Measurements from ENCODE around the gene HTRA2.

HTRA2 gene

GRCh38 chr2:74529357-74530238, at the start of gene HTRA2, which contains the start of gene AUP1:
Gene HTRA2, plus strand, starts transcription at chr2:74529933. Its CDS starts 74 bp downstream, at chr2:74530007.
Gene AUP1, minus strand, starts transcription at chr2:74529706. Its CDS starts 77 bp downstream, at chr2:74529629.
- peaks cover 35% of the 10 kb centered on the region for H3K4me1 ChIP-seq (ENCODE audit: insufficient read depth, low read length, poor library complexity, severe bottlenecking)
- no peak for TF ChIP-seq CTCF (conservative IDR thresholded peaks at IDR 0.05; ENCODE audit: low read length)
- no peak for TF ChIP-seq EZH2phosphoT487 (IDR thresholded peaks at IDR 0.05; ENCODE audit: borderline replicate concordance)

GRCh38 chr2:74481431-74481830, 48.3 kb upstream of the HTRA2 start:
- TF ChIP-seq CTCF (conservative IDR thresholded peaks at IDR 0.05; ENCODE audit: low read length) (no peak), EZH2phosphoT487 (IDR thresholded peaks at IDR 0.05; ENCODE audit: borderline replicate concordance) (no peak)

More at GRCh38 chr2:74529357-74530238, at the start of gene HTRA2, which contains the start of gene AUP1:
- peaks cover 53% of the 10 kb centered on the region for H3K79me2 ChIP-seq (ENCODE audit: insufficient read depth, low read length)
- 0 out of 2 replicates have a peak, but pooled peaks cover 3% of the 10 kb centered on the region for H3F3A ChIP-seq (ENCODE audit: low read depth)
- no peaks in the 10 kb centered on the region for H3K9me2 ChIP-seq (replicated peaks; ENCODE audit: low read depth, low read length)
- H4K20me1 ChIP-seq (ENCODE audit: insufficient read depth, low read length, poor library complexity, severe bottlenecking): peaks cover 22% of the 10 kb centered on the region
- peak within 1 kb of the TSS; percentile 93 for H3K9ac ChIP-seq (ENCODE audit: low read depth, low read length, poor library complexity, severe bottlenecking)
- peaks cover 20% of the 10 kb centered on the region; the same call in 1 of the 2 replicates for H3K36me3 ChIP-seq (ENCODE audit: insufficient read depth, low read length)
- peak within 1 kb of the TSS; percentile 92 for H2AFZ ChIP-seq (ENCODE audit: low read length)
- no peaks in the 10 kb centered on the region for H3K9me3 ChIP-seq (ENCODE audit: insufficient read depth, low read depth, low read length)
- H3K27me3 ChIP-seq (ENCODE audit: insufficient read depth, low read length, poor library complexity, severe bottlenecking): peaks cover 4% of the 10 kb centered on the region
- H3K4me3 ChIP-seq (ENCODE audit: low read length, poor library complexity, severe bottlenecking): peak within 1 kb of the TSS; percentile 100
- H3K4me2 ChIP-seq (ENCODE audit: low read depth, low read length, poor library complexity, severe bottlenecking): peak within 1 kb of the TSS; percentile 100

GRCh38 chr2:74481961-74482800, 47.6 kb upstream of the HTRA2 start:
- TF ChIP-seq CTCF (conservative IDR thresholded peaks at IDR 0.05; ENCODE audit: low read length) (no peak), EZH2phosphoT487 (IDR thresholded peaks at IDR 0.05; ENCODE audit: borderline replicate concordance) (no peak)
- Histone ChIP-seq H3K4me2 (ENCODE audit: low read depth, low read length, poor library complexity, severe bottlenecking) (peak overlapping the region; percentile 93), H2AFZ (ENCODE audit: low read length) (peak overlapping the region; percentile 82), H3K9ac (ENCODE audit: low read depth, low read length, poor library complexity, severe bottlenecking) (peak overlapping the region; percentile 80), H3K4me1 (ENCODE audit: insufficient read depth, low read length, poor library complexity, severe bottlenecking) (peaks cover 29% of the 10 kb centered on the region), H3K36me3 (ENCODE audit: insufficient read depth, low read length) (no peaks in the 10 kb centered on the region), H3K79me2 (ENCODE audit: insufficient read depth, low read length) (peaks cover 53% of the 10 kb centered on the region), H3F3A (ENCODE audit: low read depth) (no peaks in the 10 kb centered on the region), H3K9me3 (ENCODE audit: insufficient read depth, low read depth, low read length) (no peaks in the 10 kb centered on the region), H3K9me2 (replicated peaks; ENCODE audit: low read depth, low read length) (no peaks in the 10 kb centered on the region), H3K4me3 (ENCODE audit: low read length, poor library complexity, severe bottlenecking) (peak overlapping the region; percentile 79), H3K27me3 (ENCODE audit: insufficient read depth, low read length, poor library complexity, severe bottlenecking) (no peaks in the 10 kb centered on the region), H4K20me1 (ENCODE audit: insufficient read depth, low read length, poor library complexity, severe bottlenecking) (peaks cover 9% of the 10 kb centered on the region)

More at GRCh38 chr2:74481431-74481830, 48.3 kb upstream of the HTRA2 start:
- peak overlapping the region; percentile 80 for H3K9ac ChIP-seq (ENCODE audit: low read depth, low read length, poor library complexity, severe bottlenecking)
- H2AFZ ChIP-seq (ENCODE audit: low read length): no peak overlapping the region
- no peaks in the 10 kb centered on the region for H3K36me3 ChIP-seq (ENCODE audit: insufficient read depth, low read length)
- no peaks in the 10 kb centered on the region for H3K9me2 ChIP-seq (replicated peaks; ENCODE audit: low read depth, low read length)
- no peaks in the 10 kb centered on the region for H3K27me3 ChIP-seq (ENCODE audit: insufficient read depth, low read length, poor library complexity, severe bottlenecking)
- H3K9me3 ChIP-seq (ENCODE audit: insufficient read depth, low read depth, low read length): no peaks in the 10 kb centered on the region
- H4K20me1 ChIP-seq (ENCODE audit: insufficient read depth, low read length, poor library complexity, severe bottlenecking): peaks cover 9% of the 10 kb centered on the region
- H3K4me3 ChIP-seq (ENCODE audit: low read length, poor library complexity, severe bottlenecking): peak overlapping the region; percentile 79
- peak overlapping the region; percentile 93 for H3K4me2 ChIP-seq (ENCODE audit: low read depth, low read length, poor library complexity, severe bottlenecking)
- peaks cover 29% of the 10 kb centered on the region for H3K4me1 ChIP-seq (ENCODE audit: insufficient read depth, low read length, poor library complexity, severe bottlenecking)
- H3F3A ChIP-seq (ENCODE audit: low read depth): no peaks in the 10 kb centered on the region
- peaks cover 53% of the 10 kb centered on the region for H3K79me2 ChIP-seq (ENCODE audit: insufficient read depth, low read length)

Measured in Loucy (cell line).